Measurements from ENCODE around the gene MMD.
"Not testable (repeated sequence)": the region's sequence is repeated elsewhere in the genome, so short reads cannot be mapped to it uniquely, and the experiment has no call there.

Gene MMD

GRCh38 chr17:55421179-55421934, at the start of gene MMD:
MMD (minus strand) TSS chr17:55421835; CDS start chr17:55421695, 140 bp downstream.
- DNase-seq (ENCODE audit: low spot score) = peak; percentile 37

- no peak for DNase-seq (ENCODE audit: low spot score)
Measured at GRCh38 chr17:55466671-55467070, 45.0 kb upstream of the MMD start.

- not testable (repeated sequence) for DNase-seq (ENCODE audit: low spot score)
Measured at GRCh38 chr17:55465771-55466170, 44.1 kb upstream of the MMD start.

- DNase-seq (ENCODE audit: low spot score) = no peak
Measured at GRCh38 chr17:55463600-55463999, 42.0 kb upstream of the MMD start.

- no peak for DNase-seq (ENCODE audit: low spot score)
Measured at GRCh38 chr17:55462711-55463110, 41.1 kb upstream of the MMD start.

GRCh38 chr17:55462234-55462633, 40.6 kb upstream of the MMD start:
- no peak for DNase-seq (ENCODE audit: low spot score)

GRCh38 chr17:55458978-55459377, 37.3 kb upstream of the MMD start:
- DNase-seq (ENCODE audit: low spot score) = peak; percentile 26

- DNase-seq (ENCODE audit: low spot score) = no peak
Measured at GRCh38 chr17:55458287-55458900, 36.8 kb upstream of the MMD start.

GRCh38 chr17:55456307-55457240, 34.9 kb upstream of the MMD start:
- no peak for DNase-seq (ENCODE audit: low spot score)

- DNase-seq (ENCODE audit: low spot score) = peak; percentile 32
Measured at GRCh38 chr17:55454906-55455474, 33.4 kb upstream of the MMD start.

- DNase-seq (ENCODE audit: low spot score) = no peak
Measured at GRCh38 chr17:55453839-55454557, 32.4 kb upstream of the MMD start.

- DNase-seq (ENCODE audit: low spot score) = peak; percentile 58
Measured at GRCh38 chr17:55452139-55452790, 30.6 kb upstream of the MMD start.

- DNase-seq (ENCODE audit: low spot score) = no peak
Measured at GRCh38 chr17:55451758-55452138, 30.1 kb upstream of the MMD start.

GRCh38 chr17:55451203-55451641, 29.6 kb upstream of the MMD start:
- DNase-seq (ENCODE audit: low spot score) = no peak

- DNase-seq (ENCODE audit: low spot score) = no peak
Measured at GRCh38 chr17:55450232-55450825, 28.7 kb upstream of the MMD start.

GRCh38 chr17:55448681-55449080, 27.0 kb upstream of the MMD start:
- no peak for DNase-seq (ENCODE audit: low spot score)

- no peak for DNase-seq (ENCODE audit: low spot score)
Measured at GRCh38 chr17:55446581-55447205, 25.1 kb upstream of the MMD start.

- DNase-seq (ENCODE audit: low spot score) = not testable (repeated sequence)
Measured at GRCh38 chr17:55446004-55446403, 24.4 kb upstream of the MMD start.

GRCh38 chr17:55444471-55445441, 23.1 kb upstream of the MMD start:
- no peak for DNase-seq (ENCODE audit: low spot score)
